ENCODE results near the gene TBX4.

Gene TBX4

GRCh38 chr17:61414141-61414935 lies 37.9 kb upstream of the TBX4 start:
- Histone ChIP-seq H3K4me2 (no peak overlapping the region), H2AFZ (ENCODE audit: low read depth) (no peak overlapping the region), H3K27ac (no peak overlapping the region), H3K79me2 (ENCODE audit: insufficient read depth, low read depth) (no peaks in the 10 kb centered on the region), H3K27me3 (ENCODE audit: insufficient read depth, low read depth) (no peaks in the 10 kb centered on the region), H3K9ac (no peak overlapping the region), H3K4me1 (ENCODE audit: low read depth, poor library complexity, severe bottlenecking) (no peaks in the 10 kb centered on the region), H4K20me1 (ENCODE audit: insufficient read depth) (no peaks in the 10 kb centered on the region), H3K4me3 (IDR thresholded peaks at IDR 0.05; ENCODE audit: insufficient read depth, low read depth, low read length) (no peak overlapping the region), H3K36me3 (ENCODE audit: insufficient read depth) (no peaks in the 10 kb centered on the region)
- TF ChIP-seq CTCF (conservative IDR thresholded peaks at IDR 0.05; ENCODE audit: low read depth, low read length): no peak

- Histone ChIP-seq H3K9ac (no peak overlapping the region), H3K27me3 (ENCODE audit: insufficient read depth, low read depth) (no peaks in the 10 kb centered on the region), H3K27ac (no peak overlapping the region), H3K4me3 (IDR thresholded peaks at IDR 0.05; ENCODE audit: insufficient read depth, low read depth, low read length) (no peak overlapping the region), H3K4me2 (no peak overlapping the region), H3K36me3 (ENCODE audit: insufficient read depth) (no peaks in the 10 kb centered on the region), H4K20me1 (ENCODE audit: insufficient read depth) (no peaks in the 10 kb centered on the region), H3K4me1 (ENCODE audit: low read depth, poor library complexity, severe bottlenecking) (no peaks in the 10 kb centered on the region), H2AFZ (ENCODE audit: low read depth) (no peak overlapping the region), H3K79me2 (ENCODE audit: insufficient read depth, low read depth) (no peaks in the 10 kb centered on the region)
- TF ChIP-seq CTCF (conservative IDR thresholded peaks at IDR 0.05; ENCODE audit: low read depth, low read length): no peak
These were observed 37.3 kb upstream of the TBX4 start for GRCh38 chr17:61414936-61415251.

GRCh38 chr17:61415374-61416210 lies 36.6 kb upstream of the TBX4 start:
- Histone ChIP-seq H4K20me1 (ENCODE audit: insufficient read depth) (no peaks in the 10 kb centered on the region), H3K4me1 (ENCODE audit: low read depth, poor library complexity, severe bottlenecking) (no peaks in the 10 kb centered on the region), H3K9ac (no peak overlapping the region), H3K4me3 (IDR thresholded peaks at IDR 0.05; ENCODE audit: insufficient read depth, low read depth, low read length) (no peak overlapping the region), H2AFZ (ENCODE audit: low read depth) (no peak overlapping the region), H3K4me2 (no peak overlapping the region), H3K36me3 (ENCODE audit: insufficient read depth) (no peaks in the 10 kb centered on the region), H3K79me2 (ENCODE audit: insufficient read depth, low read depth) (no peaks in the 10 kb centered on the region), H3K27me3 (ENCODE audit: insufficient read depth, low read depth) (no peaks in the 10 kb centered on the region), H3K27ac (no peak overlapping the region)
- TF ChIP-seq CTCF (conservative IDR thresholded peaks at IDR 0.05; ENCODE audit: low read depth, low read length): no peak

- TF ChIP-seq CTCF (conservative IDR thresholded peaks at IDR 0.05; ENCODE audit: low read depth, low read length): no peak
- Histone ChIP-seq H3K4me3 (IDR thresholded peaks at IDR 0.05; ENCODE audit: insufficient read depth, low read depth, low read length) (no peak overlapping the region), H2AFZ (ENCODE audit: low read depth) (no peak overlapping the region), H3K27ac (no peak overlapping the region), H3K36me3 (ENCODE audit: insufficient read depth) (no peaks in the 10 kb centered on the region), H3K4me2 (no peak overlapping the region), H3K9ac (no peak overlapping the region), H3K79me2 (ENCODE audit: insufficient read depth, low read depth) (no peaks in the 10 kb centered on the region), H3K4me1 (ENCODE audit: low read depth, poor library complexity, severe bottlenecking) (no peaks in the 10 kb centered on the region), H3K27me3 (ENCODE audit: insufficient read depth, low read depth) (no peaks in the 10 kb centered on the region), H4K20me1 (ENCODE audit: insufficient read depth) (no peaks in the 10 kb centered on the region)
These were observed 36.0 kb upstream of the TBX4 start for GRCh38 chr17:61416211-61416539.

Measured in KMS-11 (cell line).